ENCODE results near the gene PTPRG. TPM values are rescaled to one million over a fixed set of nuclear protein-coding genes. Genes with fewer than 3 reads are reported as not detected.

PTPRG gene
- total RNA-seq, 1 donor from 2014 or later = 25.2 TPM

GRCh38 chr3:61915296-61915695 lies 353.9 kb downstream of the PTPRG start:
- TF ChIP-seq, protein P1, sequence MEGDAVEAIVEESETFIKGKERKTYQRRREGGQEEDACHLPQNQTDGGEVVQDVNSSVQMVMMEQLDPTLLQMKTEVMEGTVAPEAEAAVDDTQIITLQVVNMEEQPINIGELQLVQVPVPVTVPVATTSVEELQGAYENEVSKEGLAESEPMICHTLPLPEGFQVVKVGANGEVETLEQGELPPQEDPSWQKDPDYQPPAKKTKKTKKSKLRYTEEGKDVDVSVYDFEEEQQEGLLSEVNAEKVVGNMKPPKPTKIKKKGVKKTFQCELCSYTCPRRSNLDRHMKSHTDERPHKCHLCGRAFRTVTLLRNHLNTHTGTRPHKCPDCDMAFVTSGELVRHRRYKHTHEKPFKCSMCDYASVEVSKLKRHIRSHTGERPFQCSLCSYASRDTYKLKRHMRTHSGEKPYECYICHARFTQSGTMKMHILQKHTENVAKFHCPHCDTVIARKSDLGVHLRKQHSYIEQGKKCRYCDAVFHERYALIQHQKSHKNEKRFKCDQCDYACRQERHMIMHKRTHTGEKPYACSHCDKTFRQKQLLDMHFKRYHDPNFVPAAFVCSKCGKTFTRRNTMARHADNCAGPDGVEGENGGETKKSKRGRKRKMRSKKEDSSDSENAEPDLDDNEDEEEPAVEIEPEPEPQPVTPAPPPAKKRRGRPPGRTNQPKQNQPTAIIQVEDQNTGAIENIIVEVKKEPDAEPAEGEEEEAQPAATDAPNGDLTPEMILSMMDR (IDR thresholded peaks at IDR 0.05; ENCODE audit: insufficient read depth, low read length, poor library complexity, severe bottlenecking) = no peak
- H3K27me3 ChIP-seq (ENCODE audit: control insufficient read depth, insufficient read depth, low read length) = no peaks in the 10 kb centered on the region
- DNase-seq (ENCODE audit: low read depth) = no peak

GRCh38 chr3:61919371-61919770 lies 358.0 kb downstream of the PTPRG start:
- H3K36me3 ChIP-seq (ENCODE audit: control insufficient read depth, insufficient read depth, low read length) = no peaks in the 10 kb centered on the region
- H3K4me3 ChIP-seq (ENCODE audit: low read depth, low read length) = no peak overlapping the region
- TF ChIP-seq, protein P1 (IDR thresholded peaks at IDR 0.05; ENCODE audit: insufficient read depth, low read length, poor library complexity, severe bottlenecking) = no peak
- no peaks in the 10 kb centered on the region for H3K27me3 ChIP-seq (ENCODE audit: control insufficient read depth, insufficient read depth, low read length)
- no peak for DNase-seq (ENCODE audit: low read depth)

More at GRCh38 chr3:61915296-61915695, 353.9 kb downstream of the PTPRG start:
- Histone ChIP-seq H3K4me3 (ENCODE audit: low read depth, low read length) (no peak overlapping the region), H3K36me3 (ENCODE audit: control insufficient read depth, insufficient read depth, low read length) (no peaks in the 10 kb centered on the region)

- H3K36me3 ChIP-seq (ENCODE audit: control insufficient read depth, insufficient read depth, low read length) = no peaks in the 10 kb centered on the region
- no peak for DNase-seq (ENCODE audit: low read depth)
- H3K4me3 ChIP-seq (ENCODE audit: low read depth, low read length) = no peak overlapping the region
- H3K27me3 ChIP-seq (ENCODE audit: control insufficient read depth, insufficient read depth, low read length) = no peaks in the 10 kb centered on the region
- TF ChIP-seq, protein P1 (IDR thresholded peaks at IDR 0.05; ENCODE audit: insufficient read depth, low read length, poor library complexity, severe bottlenecking) = no peak
Measured at GRCh38 chr3:61922118-61922517, 360.7 kb downstream of the PTPRG start.

- no peak overlapping the region for H3K4me3 ChIP-seq (ENCODE audit: low read depth, low read length)
- no peak for DNase-seq (ENCODE audit: low read depth)
- no peaks in the 10 kb centered on the region for H3K27me3 ChIP-seq (ENCODE audit: control insufficient read depth, insufficient read depth, low read length)
- TF ChIP-seq, protein P1 (IDR thresholded peaks at IDR 0.05; ENCODE audit: insufficient read depth, low read length, poor library complexity, severe bottlenecking) = no peak
- no peaks in the 10 kb centered on the region for H3K36me3 ChIP-seq (ENCODE audit: control insufficient read depth, insufficient read depth, low read length)
Measured at GRCh38 chr3:61924090-61924735, 362.8 kb downstream of the PTPRG start.

DNA sequence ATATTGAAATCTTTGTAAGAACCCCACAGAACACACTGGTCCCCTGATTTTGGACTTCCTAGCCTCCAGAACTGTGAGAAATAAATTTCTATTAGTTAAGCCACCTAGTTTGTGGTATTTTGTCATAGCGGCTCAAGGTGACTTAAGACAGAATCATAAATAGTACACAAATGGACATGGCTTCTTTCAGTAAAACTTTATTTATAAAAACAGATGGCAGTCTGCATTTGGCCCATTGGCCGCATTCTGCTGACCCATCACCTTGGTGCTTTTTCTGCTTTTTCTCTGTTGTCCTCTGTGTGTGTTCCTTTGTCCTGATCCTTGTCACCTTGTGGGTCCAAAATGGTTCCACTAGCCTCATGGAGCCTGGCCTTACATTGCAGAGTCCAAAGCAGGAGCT lies 363.6 kb downstream of the PTPRG start:
- H3K4me3 ChIP-seq (ENCODE audit: low read depth, low read length) = no peak overlapping the region
- no peaks in the 10 kb centered on the region for H3K27me3 ChIP-seq (ENCODE audit: control insufficient read depth, insufficient read depth, low read length)
- H3K36me3 ChIP-seq (ENCODE audit: control insufficient read depth, insufficient read depth, low read length) = no peaks in the 10 kb centered on the region
- TF ChIP-seq, protein P1 (IDR thresholded peaks at IDR 0.05; ENCODE audit: insufficient read depth, low read length, poor library complexity, severe bottlenecking) = no peak
- DNase-seq (ENCODE audit: low read depth) = no peak

- Histone ChIP-seq H3K4me3 (ENCODE audit: low read depth, low read length) (no peak overlapping the region), H3K36me3 (ENCODE audit: control insufficient read depth, insufficient read depth, low read length) (no peaks in the 10 kb centered on the region), H3K27me3 (ENCODE audit: control insufficient read depth, insufficient read depth, low read length) (no peaks in the 10 kb centered on the region)
- TF ChIP-seq, protein P1 (IDR thresholded peaks at IDR 0.05; ENCODE audit: insufficient read depth, low read length, poor library complexity, severe bottlenecking) = no peak
- DNase-seq (ENCODE audit: low read depth) = no peak
Measured at GRCh38 chr3:61925721-61926120, 364.4 kb downstream of the PTPRG start.
